ENCODE results near the gene SLC6A5. TPM values are rescaled to one million over a fixed set of nuclear protein-coding genes. Genes with fewer than 3 reads are reported as not detected.

SLC6A5 gene
- total RNA-seq, 1 experiment from 2014 or later, result not detected

DNA sequence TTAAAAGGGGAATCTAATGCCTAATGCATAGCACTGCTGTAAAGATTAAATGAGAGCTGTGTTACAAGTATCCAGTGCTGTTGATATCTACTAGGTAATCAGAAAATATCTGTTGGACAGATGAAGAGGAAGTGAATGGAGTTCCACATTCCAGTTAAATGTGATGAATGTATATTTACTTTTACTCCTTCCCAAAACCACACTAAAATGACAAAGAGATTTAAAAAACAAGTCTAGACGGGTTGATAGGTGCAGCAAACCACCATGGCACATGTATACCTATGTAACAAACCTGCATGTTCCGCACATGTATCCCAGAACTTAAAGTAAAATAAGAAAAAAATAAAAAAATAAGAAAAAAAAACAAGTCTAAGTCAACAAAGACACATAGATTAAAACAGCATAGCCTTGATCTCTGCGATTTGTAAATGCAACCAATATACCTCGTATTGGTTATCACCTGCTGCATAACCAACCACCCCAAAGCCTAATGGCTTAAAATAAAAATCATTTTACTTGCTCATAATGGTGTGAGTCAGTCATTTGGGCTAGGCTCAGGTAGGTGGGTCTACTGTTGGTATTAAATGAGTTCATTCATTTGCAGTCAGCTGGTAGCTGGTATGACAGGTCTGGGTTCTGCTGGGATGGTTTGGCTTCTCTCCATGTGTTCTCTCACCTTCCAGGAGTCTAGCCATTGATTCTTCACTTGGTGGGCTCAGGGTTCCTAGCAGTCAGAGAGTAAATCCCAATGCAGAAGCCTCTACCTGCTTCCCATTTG lies 39.7 kb upstream of the SLC6A5 start (continued):
- no peak for TF ChIP-seq CBX3 (IDR thresholded peaks at IDR 0.05; ENCODE audit: low read depth)
- no peak for TF ChIP-seq ZNF274 (IDR thresholded peaks at IDR 0.05; ENCODE audit: low read depth, low read length)

DNA sequence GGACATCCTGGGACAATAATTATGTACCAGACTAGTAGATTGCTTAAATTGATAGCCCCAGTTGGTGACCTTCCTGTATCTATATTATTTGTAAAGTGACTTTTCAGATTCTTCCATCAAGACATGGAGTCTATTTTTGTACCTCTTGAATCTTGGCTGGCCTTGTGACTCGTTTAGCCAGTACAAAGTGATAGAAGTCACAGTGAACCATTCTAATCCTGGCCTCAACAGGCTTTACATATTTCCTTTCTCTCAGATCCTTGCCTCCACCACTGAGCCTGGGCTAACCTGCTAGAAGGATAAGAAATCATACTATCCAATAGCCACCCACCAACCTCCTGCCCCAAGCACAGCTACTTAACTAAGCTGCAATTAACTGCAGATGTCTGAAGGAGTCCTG lies 37.5 kb upstream of the SLC6A5 start:
- Histone ChIP-seq H3K36me3 (ENCODE audit: control insufficient read depth in 1 of 2, insufficient read depth in 2 of 2, low read length in 2 of 2) (no peaks in the 10 kb centered on the region), H3K9me3 (ENCODE audit: control insufficient read depth in 1 of 2, insufficient read depth in 1 of 2, low read depth in 1 of 2, low read length in 2 of 2) (no peaks in the 10 kb centered on the region), H3K27me3 (ENCODE audit: insufficient read depth, low read length) (peaks cover 56% of the 10 kb centered on the region), H3K4me3 (replicated peaks in 1 of 2; ENCODE audit: low read depth in 1 of 2, low read length in 2 of 2) (no peak overlapping the region), H3K4me1 (ENCODE audit: control insufficient read depth in 1 of 2, insufficient read depth in 2 of 2, low read length in 2 of 2) (no peaks in the 10 kb centered on the region), H4K20me1 (ENCODE audit: insufficient read depth) (no peaks in the 10 kb centered on the region), H3K9ac (ENCODE audit: low read length) (no peak overlapping the region), H3K27ac (ENCODE audit: low read depth, low read length) (no peak overlapping the region), H3K79me2 (ENCODE audit: insufficient read depth, low read length) (no peaks in the 10 kb centered on the region), H3K9me2 (ENCODE audit: insufficient read depth) (no peaks in the 10 kb centered on the region), H2AFZ (ENCODE audit: low read depth, low read length, poor library complexity, severe bottlenecking) (no peak overlapping the region), H3K4me2 (ENCODE audit: low read length) (no peak overlapping the region)
- TF ChIP-seq SRF (IDR thresholded peaks at IDR 0.05; ENCODE audit: low read depth) (no peak), ZBTB33 (IDR thresholded peaks at IDR 0.05; ENCODE audit: extremely low read depth, insufficient replicate concordance, low read length) (no peak), JUND (IDR thresholded peaks at IDR 0.05) (no peak), CBX3 (IDR thresholded peaks at IDR 0.05; ENCODE audit: low read depth) (no peak), RAD21 (IDR thresholded peaks at IDR 0.05; ENCODE audit: low read depth) (no peak), EZH2 (IDR thresholded peaks at IDR 0.05) (no peak), ZFX (IDR thresholded peaks at IDR 0.05) (no peak), MAX (IDR thresholded peaks at IDR 0.05) (no peak), ATF3 (IDR thresholded peaks at IDR 0.05) (no peak), POLR2AphosphoS5 (IDR thresholded peaks at IDR 0.05; ENCODE audit: low read depth, low read length) (no peak)
- ChIA-PET CTCF (no interaction called here), RAD21 (ENCODE audit: low non-redundant PET in 1 of 2, low total read pairs in 2 of 2, uncharacterized antibody in 2 of 2, unreplicated experiment in 2 of 2) (no interaction called here), POLR2A (no interaction called here)
- no TSS peak for BruUV-seq (replicated peaks)
- intact Hi-C loops (cut with micrococcal nuclease), result no loop called here
- no peak for ATAC-seq
- no peak for DNase-seq (ENCODE audit: low read depth, low spot score)

Data from HCT116 (cell line).